H1 (cell line): Measurements from ENCODE around the gene ATPAF1. TPM values are rescaled to one million over a fixed set of nuclear protein-coding genes. Genes with fewer than 3 reads are reported as not detected.

Source experiments
- CEBPB ChIP-seq: IDR thresholded peaks from 2 replicates; pipeline ENCODE4 v1.6.1; 2012; ENCODE audit warnings: low read depth, low read length
- polyA plus RNA-seq, 7 experiments: library from polyadenylated mRNA; depleted of rRNA in 3 of 7; stranded (reverse) in 5 of 7; unstranded in 2 of 7; fragments of >200 nt in 5 of 7; fragments of 200-250 nt in 2 of 7; gene quantifications; 1 replicate in 5 of 7; 2 replicates in 1 of 7; 4 replicates in 1 of 7; pipeline versions ENCODE4 v1.2.1 to v1.2.3, GENCODE V29; 2011 to 2013; ENCODE audit warnings: missing spikeins in 2 of 7, mixed read lengths in 2 of 7
- total RNA-seq: library from RNA; stranded (reverse); fragmentation: NEBNext Ultra II Directional; extraction: Animal tissue kit (Norgen Biotek cat#: 25700); gene quantifications from 2 replicates; pipeline ENCODE4 v1.2.1, GENCODE V29; 2021
- TF ChIP-seq, protein P1 (sequence below): IDR thresholded peaks from 2 replicates; pipeline ENCODE4 v1.6.1; 2011; ENCODE audit warnings: low read depth, mild to moderate bottlenecking, low read length; ENCODE audit not compliant: insufficient read depth

The ATPAF1 gene
- total and polyA plus RNA-seq, 2 of the 8 experiments (the other 6 are each of a cell fraction or from before 2014, with no cell fraction given), result 46.7 to 55.9 TPM

DNA sequence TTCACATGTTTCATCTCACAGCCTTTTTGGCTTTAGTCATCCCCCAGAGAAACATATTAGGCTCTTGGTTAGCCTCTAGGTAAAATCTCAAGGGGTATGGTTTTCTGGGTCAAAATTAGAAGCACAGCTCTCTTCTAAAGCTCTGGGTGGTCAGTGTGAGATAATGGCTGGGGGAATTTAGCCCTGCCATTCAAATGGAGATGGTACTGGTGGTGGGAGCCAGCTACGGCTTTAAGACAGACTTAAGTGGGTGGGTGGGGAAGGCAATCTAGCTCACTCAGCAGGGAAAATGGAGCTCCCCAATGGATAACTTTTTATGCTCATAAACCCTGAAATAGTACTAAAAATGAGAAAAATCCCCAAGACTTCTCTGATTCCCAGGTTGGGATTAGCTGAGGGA lies 9.2 kb upstream of the ATPAF1 start (continued):
- TF ChIP-seq, protein P1, sequence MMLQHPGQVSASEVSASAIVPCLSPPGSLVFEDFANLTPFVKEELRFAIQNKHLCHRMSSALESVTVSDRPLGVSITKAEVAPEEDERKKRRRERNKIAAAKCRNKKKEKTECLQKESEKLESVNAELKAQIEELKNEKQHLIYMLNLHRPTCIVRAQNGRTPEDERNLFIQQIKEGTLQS, result no peak
- TF ChIP-seq CEBPB, result no peak
